Measurements from ENCODE around the gene CHKA.
"Not testable (repeated sequence)": the region's sequence is repeated elsewhere in the genome, so short reads cannot be mapped to it uniquely, and the experiment has no call there.

The CHKA gene

GRCh38 chr11:68116126-68116525 is 5.1 kb downstream of the CHKA start:
- DNase-seq (ENCODE audit: low read depth in 2 of 3, low spot score in 1 of 3), result no peak

GRCh38 chr11:68115285-68115684 is 5.9 kb downstream of the CHKA start:
- no peak for DNase-seq (ENCODE audit: low read depth in 2 of 3, low spot score in 1 of 3)

- DNase-seq (ENCODE audit: low read depth in 2 of 3, low spot score in 1 of 3), result no peak
Observed at GRCh38 chr11:68113986-68114385, 7.2 kb downstream of the CHKA start.

GRCh38 chr11:68107689-68108088 is 13.5 kb downstream of the CHKA start:
- DNase-seq (ENCODE audit: low read depth in 2 of 3, low spot score in 1 of 3), result no peak

- DNase-seq (ENCODE audit: low read depth in 2 of 3, low spot score in 1 of 3), result no peak
Observed at GRCh38 chr11:68106165-68106940, 14.8 kb downstream of the CHKA start.

- peak in 1 of 3 donors; percentile 2 for DNase-seq (ENCODE audit: low read depth in 2 of 3, low spot score in 1 of 3)
Observed at GRCh38 chr11:68099474-68100405, 21.4 kb downstream of the CHKA start.

GRCh38 chr11:68099057-68099456 is 22.1 kb downstream of the CHKA start:
- DNase-seq (ENCODE audit: low read depth in 2 of 3, low spot score in 1 of 3), result no peak

GRCh38 chr11:68096962-68097361 is 24.2 kb downstream of the CHKA start:
- no peak for DNase-seq (ENCODE audit: low read depth in 2 of 3, low spot score in 1 of 3)

- no peak for DNase-seq (ENCODE audit: low read depth in 2 of 3, low spot score in 1 of 3)
Observed at GRCh38 chr11:68093565-68093964, 27.6 kb downstream of the CHKA start.

GRCh38 chr11:68092946-68093345 is 28.2 kb downstream of the CHKA start:
- DNase-seq (ENCODE audit: low read depth in 2 of 3, low spot score in 1 of 3), result not testable (repeated sequence)

GRCh38 chr11:68092411-68092810 is 28.8 kb downstream of the CHKA start:
- no peak for DNase-seq (ENCODE audit: low read depth in 2 of 3, low spot score in 1 of 3)

- DNase-seq (ENCODE audit: low read depth in 2 of 3, low spot score in 1 of 3), result no peak
Observed at GRCh38 chr11:68090706-68091105, 30.5 kb downstream of the CHKA start.

- DNase-seq (ENCODE audit: low read depth in 2 of 3, low spot score in 1 of 3), result no peak
Observed at GRCh38 chr11:68090287-68090686, 30.9 kb downstream of the CHKA start.

GRCh38 chr11:68089679-68090078 is 31.5 kb downstream of the CHKA start:
- DNase-seq (ENCODE audit: low read depth in 2 of 3, low spot score in 1 of 3), result no peak

- DNase-seq (ENCODE audit: low read depth in 2 of 3, low spot score in 1 of 3), result no peak
Observed at GRCh38 chr11:68083517-68083916, 37.7 kb downstream of the CHKA start.

- no peak for DNase-seq (ENCODE audit: low read depth in 2 of 3, low spot score in 1 of 3)
Observed at GRCh38 chr11:68082481-68082880, 38.7 kb downstream of the CHKA start.

- no peak for DNase-seq (ENCODE audit: low read depth in 2 of 3, low spot score in 1 of 3)
Observed at GRCh38 chr11:68081691-68082090, 39.5 kb downstream of the CHKA start.

- DNase-seq (ENCODE audit: low read depth in 2 of 3, low spot score in 1 of 3), result no peak
Observed at GRCh38 chr11:68080860-68081259, 40.3 kb downstream of the CHKA start.

- no peak for DNase-seq (ENCODE audit: low read depth in 2 of 3, low spot score in 1 of 3)
Observed at GRCh38 chr11:68077617-68078582, 43.3 kb downstream of the CHKA start.

GRCh38 chr11:68076371-68077042 is 44.7 kb downstream of the CHKA start:
- no peak for DNase-seq (ENCODE audit: low read depth in 2 of 3, low spot score in 1 of 3)

Measured in stimulated activated CD4-positive, alpha-beta T cell treated with anti-CD3 and anti-CD28 coated beads, Interleukin-12 subunit alpha, Interleukin-12 subunit beta, amount 100 ng/mL, for 48 hours (primary cell).